Naive B cell (primary cell): ENCODE data around the gene ARL6IP6. TPM values are rescaled to one million over a fixed set of nuclear protein-coding genes. Genes with fewer than 3 reads are reported as not detected.

Experiments
- ATAC-seq, 2 donors: fragments of 150-1000 bp; cut with Tn5 transposase; 2 replicates each; pipeline ENCODE4 v1.10.0; 2021; ENCODE audit warnings: low read depth in 2 of 2, mild to moderate bottlenecking in 2 of 2, moderate library complexity in 2 of 2
- DNase-seq: peaks from one replicate; pipeline ENCODE4 v3.0.0; 2022
- H3K27ac Mint-ChIP-seq, 6 donors: one replicate each; pipeline ENCODE4 v1.8.0; 2020 to 2022; ENCODE audit warnings: mild to moderate bottlenecking in 6 of 6, mixed read lengths in 6 of 6, moderate library complexity in 5 of 6, inconsistent platforms in 2 of 6
- H3K27me3 Mint-ChIP-seq, 3 donors: one replicate each; pipeline ENCODE4 v1.8.0; 2021 to 2022; ENCODE audit warnings: mixed read lengths in 3 of 3, mild to moderate bottlenecking in 1 of 3
- H3K36me3 Mint-ChIP-seq, 2 donors: one replicate each; pipeline ENCODE4 v1.8.0; 2020 to 2022; ENCODE audit warnings: mixed read lengths in 2 of 2, inconsistent platforms in 1 of 2, mild to moderate bottlenecking in 1 of 2
- H3K4me1 Mint-ChIP-seq, 3 donors: one replicate each; pipeline ENCODE4 v1.8.0; 2020 to 2022; ENCODE audit warnings: mixed read lengths in 3 of 3, inconsistent platforms in 1 of 3, mild to moderate bottlenecking in 1 of 3, moderate library complexity in 1 of 3
- H3K4me3 Mint-ChIP-seq, 8 donors: one replicate each; pipeline ENCODE4 v1.8.0; 2020 to 2022; ENCODE audit warnings: mild to moderate bottlenecking in 8 of 8, mixed read lengths in 8 of 8, moderate library complexity in 8 of 8, inconsistent platforms in 2 of 8
- H3K9me3 Mint-ChIP-seq, 7 donors: one replicate each; pipeline ENCODE4 v1.8.0; 2020 to 2022; ENCODE audit warnings: mixed read lengths in 7 of 7, mild to moderate bottlenecking in 5 of 7, inconsistent platforms in 2 of 7, moderate library complexity in 1 of 7
- polyA plus RNA-seq, 6 donors: library from polyadenylated mRNA; unstranded; fragments of 300-500 nt; fragmentation: Illumina TruSeq; gene quantifications; one replicate each; pipeline ENCODE4 v1.2.3, GENCODE V29; 2021; ENCODE audit warnings: low read depth in 6 of 6

Gene ARL6IP6
- 10 to 100 TPM; 25.3 to 58.5 (median 38.3) TPM for polyA plus RNA-seq

DNA sequence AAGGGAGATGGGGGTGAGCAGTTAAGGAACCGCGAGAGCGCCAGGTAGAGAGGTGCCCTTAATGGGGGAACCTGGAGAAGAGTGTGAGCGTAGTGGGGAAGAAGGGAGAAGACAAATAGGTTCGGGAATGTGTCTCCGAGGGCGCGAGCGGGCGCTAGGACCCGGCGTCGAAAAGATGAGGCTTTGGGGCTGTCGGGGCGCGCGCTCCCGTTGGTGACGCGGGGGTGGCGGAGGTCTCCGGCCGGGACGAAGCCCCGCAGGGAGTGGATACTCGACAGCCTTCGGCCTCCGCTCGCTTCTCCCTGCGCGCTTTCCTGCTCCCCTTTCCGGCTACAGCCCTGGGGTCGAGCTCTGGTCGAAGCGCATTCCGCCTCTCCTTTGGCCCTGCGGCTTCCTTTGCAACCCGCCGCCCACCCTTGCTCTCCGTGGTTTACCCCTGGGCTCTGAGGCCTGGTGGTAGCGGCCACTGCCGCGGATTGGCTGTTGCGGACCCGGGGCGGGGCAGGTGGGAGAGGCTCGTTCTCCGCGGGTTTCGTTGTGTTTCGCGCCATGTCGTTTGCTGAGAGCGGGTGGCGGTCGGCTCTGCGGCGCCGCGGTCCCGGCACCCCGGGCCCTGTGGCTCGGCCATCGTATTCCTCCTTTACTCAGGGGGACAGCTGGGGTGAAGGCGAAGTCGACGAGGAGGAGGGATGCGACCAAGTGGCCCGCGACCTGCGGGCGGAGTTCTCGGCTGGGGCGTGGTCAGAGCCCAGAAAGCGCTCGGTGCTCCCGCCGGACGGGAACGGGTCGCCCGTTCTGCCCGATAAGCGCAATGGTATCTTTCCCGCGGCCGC, at the start of gene ARL6IP6:
Gene ARL6IP6 (plus strand): TSS at position 545 of the 833 bp plus-strand sequence. CDS start 5 bp downstream, at position 550.
- ATAC-seq (peak; percentile 64 to 65), DNase-seq (peak; percentile 96)
- Mint-ChIP-seq H3K27ac (peak within 1 kb of the TSS; percentile 99 to 100 (median 100)), H3K36me3 (peaks cover 5 to 8% of the 10 kb centered on the region in 2 donors), H3K9me3 (no peaks in the 10 kb centered on the region), H3K27me3 (no peaks in the 10 kb centered on the region), H3K4me3 (peak within 1 kb of the TSS; percentile 98 to 100 (median 100)), H3K4me1 (peaks cover 29 to 50% (median 48%) of the 10 kb centered on the region in 3 donors)

DNA sequence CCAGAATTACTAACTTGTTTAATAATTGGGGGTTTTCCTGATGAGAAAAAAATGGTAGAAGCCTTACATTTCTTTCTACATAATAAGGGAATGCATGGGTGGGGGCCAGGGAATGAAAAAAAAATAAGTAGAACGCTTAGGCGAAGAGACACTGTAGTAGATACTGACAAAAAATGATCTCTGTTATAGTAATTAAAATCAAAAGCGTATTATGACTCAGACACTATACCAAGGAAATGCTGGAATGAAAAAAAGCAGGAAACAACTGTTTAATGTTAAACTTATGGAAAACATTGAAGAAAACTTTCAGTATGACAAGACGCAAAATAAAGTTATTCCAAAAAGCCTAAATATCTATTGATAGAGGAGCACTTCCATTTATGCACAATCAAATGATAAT, 44.1 kb upstream of the ARL6IP6 start:
- H3K27ac Mint-ChIP-seq: peak overlapping the region in 4 of 6 donors; percentile 18 to 64 (median 42)
- ATAC-seq: no peak
- H3K36me3 Mint-ChIP-seq: peaks cover 9 to 36% of the 10 kb centered on the region in 2 donors

DNA sequence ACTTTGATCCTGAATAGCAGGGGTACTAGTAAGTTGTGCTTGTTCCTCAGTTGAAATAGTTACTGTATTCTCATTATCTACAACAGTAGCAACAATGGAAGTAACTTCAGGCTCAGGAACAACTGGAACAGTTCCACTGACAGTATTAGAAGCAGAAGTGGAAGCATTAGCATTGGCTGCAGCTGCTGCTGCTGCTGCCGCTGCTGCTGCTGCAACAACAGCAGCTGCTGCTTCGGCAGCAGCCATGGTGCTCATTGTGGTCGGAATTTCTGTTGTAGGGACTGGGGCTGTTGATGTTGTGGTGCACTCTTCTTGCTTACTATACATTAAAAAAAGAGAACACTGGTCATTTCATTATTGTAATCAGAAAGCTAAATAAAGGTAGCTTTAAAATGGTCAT, 42.0 kb upstream of the ARL6IP6 start:
- Mint-ChIP-seq H3K27ac (no peak overlapping the region), H3K9me3 (no peaks in the 10 kb centered on the region), H3K36me3 (peaks cover 13 to 27% of the 10 kb centered on the region in 2 donors), H3K4me3 (no peak overlapping the region), H3K4me1 (no peaks in the 10 kb centered on the region), H3K27me3 (no peaks in the 10 kb centered on the region)
- no peak for ATAC-seq
- DNase-seq: no peak

More for the DNA sequence above, 44.1 kb upstream of the ARL6IP6 start:
- H3K27me3 Mint-ChIP-seq: no peaks in the 10 kb centered on the region
- DNase-seq: no peak
- H3K4me1 Mint-ChIP-seq: no peaks in the 10 kb centered on the region
- H3K9me3 Mint-ChIP-seq: no peaks in the 10 kb centered on the region
- no peak overlapping the region for H3K4me3 Mint-ChIP-seq

DNA sequence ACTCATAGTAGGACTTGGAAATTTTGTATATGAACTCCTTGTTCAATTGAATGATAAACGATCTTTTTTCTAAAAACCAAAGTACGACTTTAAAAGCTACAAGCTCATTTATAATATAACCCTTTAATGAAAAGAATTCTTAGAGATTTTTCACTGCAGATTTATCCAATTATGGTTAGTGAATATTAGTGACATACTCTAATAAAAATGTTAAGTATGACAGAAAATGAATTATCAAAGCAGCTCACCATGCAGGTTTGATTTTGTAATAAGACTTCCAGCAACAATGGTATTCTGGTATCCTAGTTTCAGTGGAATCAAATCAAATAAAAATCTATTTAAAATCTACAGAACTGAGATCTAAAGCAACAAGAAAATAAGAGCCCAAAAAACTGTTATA, 39.6 kb upstream of the ARL6IP6 start:
- H3K9me3 Mint-ChIP-seq: no peaks in the 10 kb centered on the region
- H3K27ac Mint-ChIP-seq: no peak overlapping the region
- H3K36me3 Mint-ChIP-seq: peaks cover 13 to 18% of the 10 kb centered on the region in 2 donors
- no peak overlapping the region for H3K4me3 Mint-ChIP-seq
- peaks cover 0 to 11% (median 4%) of the 10 kb centered on the region in 3 donors for H3K4me1 Mint-ChIP-seq
- no peaks in the 10 kb centered on the region for H3K27me3 Mint-ChIP-seq
- no peak for ATAC-seq
- no peak for DNase-seq

DNA sequence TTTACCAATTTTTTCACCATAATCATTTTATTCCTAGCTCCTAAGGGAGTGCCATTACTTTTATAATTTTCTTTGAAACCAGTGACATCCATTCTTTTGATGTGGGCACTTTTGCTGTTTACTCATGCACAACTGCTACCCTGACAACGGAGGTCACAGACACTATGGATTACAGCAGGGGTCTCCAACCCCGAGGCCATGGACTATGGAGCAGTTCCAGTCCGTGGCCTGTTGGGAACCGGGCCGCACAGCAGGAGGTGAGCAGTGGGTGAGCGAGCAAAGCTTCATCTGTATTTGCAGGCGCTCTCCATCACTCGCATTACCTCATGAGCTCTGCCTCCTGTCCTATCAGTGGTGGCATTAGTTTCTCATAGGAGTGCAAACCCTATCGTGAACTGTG, 35.8 kb upstream of the ARL6IP6 start:
- ATAC-seq: no peak
- Mint-ChIP-seq H3K4me3 (no peak overlapping the region), H3K27ac (peak overlapping the region in 2 of 6 donors; percentile 18 to 31), H3K36me3 (peaks cover 13 to 20% of the 10 kb centered on the region in 2 donors), H3K9me3 (no peaks in the 10 kb centered on the region), H3K27me3 (no peaks in the 10 kb centered on the region), H3K4me1 (peaks cover 7 to 17% (median 13%) of the 10 kb centered on the region in 3 donors)
- DNase-seq: no peak

DNA sequence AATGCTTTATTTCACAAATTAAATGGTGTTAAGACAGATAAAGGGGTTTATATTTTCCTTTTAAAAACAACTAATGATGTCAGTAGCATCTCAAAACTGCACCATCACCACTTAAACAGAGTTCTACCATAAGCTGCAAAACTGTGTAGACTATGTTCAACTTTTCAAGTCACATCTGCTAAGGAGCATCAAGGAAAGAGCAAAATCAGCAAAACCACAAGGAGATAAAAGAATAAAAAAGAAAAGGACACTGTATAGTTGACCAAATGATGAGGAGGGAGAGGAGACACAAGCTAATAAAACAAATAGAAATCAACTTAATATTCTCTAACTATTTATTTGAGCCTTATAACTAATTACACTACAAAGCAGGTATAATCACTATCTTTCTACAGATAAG, 35.0 kb upstream of the ARL6IP6 start:
- Mint-ChIP-seq H3K4me1 (peaks cover 7 to 17% (median 13%) of the 10 kb centered on the region in 3 donors), H3K27ac (peak overlapping the region in 1 of 6 donors; percentile 2)

DNA sequence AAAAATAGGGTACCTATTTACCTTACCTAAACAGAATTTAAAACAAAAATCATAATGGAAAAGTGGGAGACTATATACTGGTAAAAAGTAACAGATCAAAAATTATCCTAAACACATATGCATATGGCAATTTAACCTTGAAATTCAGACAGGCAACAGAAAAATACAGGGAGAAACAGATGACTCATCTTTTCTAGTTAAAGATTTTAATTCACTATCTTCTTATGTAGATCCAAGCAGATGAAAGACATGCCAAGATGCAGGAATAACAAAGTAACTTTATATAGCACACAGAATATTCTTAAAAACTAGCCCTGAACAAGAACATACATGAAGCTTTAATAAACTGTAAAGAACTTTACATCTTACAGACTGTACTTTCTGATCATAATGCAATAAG, 32.1 kb upstream of the ARL6IP6 start:
- Mint-ChIP-seq H3K36me3 (peaks cover 8 to 13% of the 10 kb centered on the region in 2 donors), H3K27ac (peak overlapping the region in 1 of 6 donors; percentile 21), H3K27me3 (no peaks in the 10 kb centered on the region), H3K4me3 (no peak overlapping the region), H3K9me3 (no peaks in the 10 kb centered on the region), H3K4me1 (peaks cover 7 to 17% (median 13%) of the 10 kb centered on the region in 3 donors)
- ATAC-seq: no peak
- DNase-seq: no peak

More for the DNA sequence above, 35.0 kb upstream of the ARL6IP6 start:
- ATAC-seq (no peak), DNase-seq (no peak)
- Mint-ChIP-seq H3K27me3 (no peaks in the 10 kb centered on the region), H3K36me3 (peaks cover 13 to 21% of the 10 kb centered on the region in 2 donors), H3K9me3 (no peaks in the 10 kb centered on the region), H3K4me3 (no peak overlapping the region)

DNA sequence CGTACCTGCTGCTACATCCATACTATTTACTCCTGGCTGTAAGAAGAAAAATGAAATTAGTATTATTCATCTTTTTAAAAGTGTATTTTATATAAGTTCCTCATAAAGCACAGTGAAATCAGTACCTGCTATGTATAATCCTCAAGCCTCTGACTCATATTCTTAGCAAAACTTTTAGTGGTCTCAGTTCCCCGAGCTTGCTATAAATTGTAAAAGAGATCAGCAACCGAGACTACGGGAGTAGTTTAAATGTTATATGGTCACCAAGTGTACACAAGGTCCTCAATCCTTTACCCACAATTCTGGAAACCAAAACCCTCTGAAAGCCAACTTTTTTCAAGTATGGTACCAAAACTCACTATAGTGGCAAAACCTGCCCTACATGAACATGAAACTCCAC, 25.4 kb upstream of the ARL6IP6 start:
- DNase-seq (no peak), ATAC-seq (no peak)
- H3K36me3 Mint-ChIP-seq: no peaks in the 10 kb centered on the region
- H3K4me1 Mint-ChIP-seq: peaks cover 6 to 29% (median 13%) of the 10 kb centered on the region in 3 donors
- H3K27me3 Mint-ChIP-seq: no peaks in the 10 kb centered on the region
- no peaks in the 10 kb centered on the region for H3K9me3 Mint-ChIP-seq
- H3K27ac Mint-ChIP-seq: peak overlapping the region in 1 of 6 donors; percentile 82
- H3K4me3 Mint-ChIP-seq: no peak overlapping the region

DNA sequence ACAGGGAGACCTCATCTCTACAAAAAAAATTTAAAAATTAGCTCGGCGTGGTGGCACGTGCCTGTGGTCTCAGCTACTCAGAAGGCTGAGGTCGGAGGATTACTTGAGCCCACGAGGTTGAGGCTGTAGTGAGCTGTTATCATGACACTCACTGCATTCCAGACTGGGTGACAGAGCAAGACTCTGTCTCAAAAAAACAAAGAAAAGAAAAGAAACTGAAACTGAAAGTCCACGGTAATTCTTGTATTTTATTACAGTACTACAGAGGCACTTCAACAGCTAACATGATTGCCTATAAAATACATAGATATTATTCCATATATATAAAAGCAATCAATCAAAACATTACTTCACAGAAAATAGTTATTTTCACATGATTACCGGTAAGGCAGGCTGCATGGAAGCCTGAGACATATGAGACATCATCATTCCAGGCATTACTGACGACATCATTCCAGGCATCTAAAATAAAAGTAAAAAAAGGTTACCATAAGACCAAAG, 24.2 kb upstream of the ARL6IP6 start:
- peaks cover 6 to 33% (median 13%) of the 10 kb centered on the region in 3 donors for H3K4me1 Mint-ChIP-seq
- no peaks in the 10 kb centered on the region for H3K36me3 Mint-ChIP-seq
- no peak for DNase-seq
- peak overlapping the region in 5 of 6 donors; percentile 74 to 86 (median 79) for H3K27ac Mint-ChIP-seq
- H3K27me3 Mint-ChIP-seq: no peaks in the 10 kb centered on the region
- no peaks in the 10 kb centered on the region for H3K9me3 Mint-ChIP-seq
- peak; percentile 57 to 67 for ATAC-seq
- peak overlapping the region in 6 of 8 donors; percentile 35 to 80 (median 56) for H3K4me3 Mint-ChIP-seq

DNA sequence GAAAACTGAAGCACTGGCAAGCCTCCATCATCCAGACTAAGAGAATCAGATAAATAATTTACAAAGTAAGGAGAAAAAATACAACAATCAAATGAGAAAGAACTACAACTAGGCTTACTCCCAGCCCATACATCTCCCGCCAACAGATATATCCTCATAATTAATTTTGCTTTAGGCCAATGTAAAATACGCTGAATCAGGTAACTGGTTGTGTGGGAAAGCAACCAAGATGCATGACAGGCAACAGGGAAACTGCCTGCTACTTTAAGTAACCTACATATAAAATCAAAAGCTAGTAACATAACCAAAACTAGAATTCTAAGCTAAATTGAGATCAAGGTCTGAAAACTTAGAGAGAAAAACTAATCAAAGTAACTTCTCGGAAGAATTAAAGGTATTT, 22.7 kb upstream of the ARL6IP6 start:
- ATAC-seq: no peak
- Mint-ChIP-seq H3K36me3 (no peaks in the 10 kb centered on the region), H3K4me1 (peaks cover 11 to 38% (median 18%) of the 10 kb centered on the region in 3 donors), H3K4me3 (no peak overlapping the region), H3K27me3 (no peaks in the 10 kb centered on the region), H3K27ac (peak overlapping the region in 2 of 6 donors; percentile 20 to 37), H3K9me3 (no peaks in the 10 kb centered on the region)
- DNase-seq: no peak

DNA sequence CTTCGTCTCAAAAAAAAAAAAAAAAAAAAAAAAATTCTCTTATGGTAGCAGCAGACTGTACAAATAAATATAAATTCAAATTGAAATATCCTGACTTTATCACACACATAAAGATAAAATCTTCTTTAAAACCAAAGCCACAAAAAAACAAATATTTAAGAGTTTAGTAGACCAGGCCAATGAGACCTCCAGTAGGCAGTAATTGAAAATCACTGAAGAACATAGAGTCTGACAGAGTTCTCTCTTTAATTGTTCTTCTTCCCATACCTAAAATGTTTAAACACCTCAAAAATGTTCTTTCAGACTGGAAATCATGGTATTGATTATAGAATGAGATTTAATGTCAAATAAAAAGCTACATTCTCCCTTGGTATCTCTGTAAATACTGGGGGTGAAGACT, 21.9 kb upstream of the ARL6IP6 start:
- peaks cover 0 to 4% (median 0%) of the 10 kb centered on the region in 7 donors for H3K9me3 Mint-ChIP-seq
- peaks cover 1 to 6% of the 10 kb centered on the region in 2 donors for H3K36me3 Mint-ChIP-seq
- no peak for DNase-seq
- H3K4me3 Mint-ChIP-seq: peak overlapping the region in 1 of 8 donors; percentile 15
- no peak for ATAC-seq
- no peak overlapping the region for H3K27ac Mint-ChIP-seq
- H3K27me3 Mint-ChIP-seq: no peaks in the 10 kb centered on the region
- H3K4me1 Mint-ChIP-seq: peaks cover 16 to 41% (median 20%) of the 10 kb centered on the region in 3 donors

DNA sequence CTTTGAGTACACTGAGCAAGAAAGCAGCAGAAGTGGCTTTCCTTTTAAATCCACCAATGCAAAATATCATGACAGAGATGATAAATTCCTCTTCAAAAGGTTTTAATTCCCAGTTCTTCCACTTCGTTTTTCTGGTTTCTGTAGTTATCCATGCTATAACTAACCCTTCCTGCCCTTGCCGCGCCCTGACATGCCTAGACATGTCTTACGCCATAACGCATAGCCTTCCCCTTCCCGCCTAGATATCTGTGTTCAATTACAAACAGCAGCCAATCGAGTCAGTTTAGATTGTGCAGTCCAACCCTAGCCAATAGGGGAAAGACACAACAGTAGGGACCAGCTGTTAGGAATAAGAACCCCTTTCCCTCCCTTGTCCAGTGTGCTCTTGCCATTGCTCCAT, 17.2 kb upstream of the ARL6IP6 start:
- Mint-ChIP-seq H3K27ac (peak overlapping the region in 1 of 6 donors; percentile 84), H3K4me3 (no peak overlapping the region), H3K36me3 (peaks cover 14 to 22% of the 10 kb centered on the region in 2 donors), H3K27me3 (no peaks in the 10 kb centered on the region), H3K4me1 (peaks cover 27 to 50% (median 31%) of the 10 kb centered on the region in 3 donors), H3K9me3 (peaks cover 0 to 6% (median 0%) of the 10 kb centered on the region in 7 donors)
- DNase-seq (no peak), ATAC-seq (no peak)

DNA sequence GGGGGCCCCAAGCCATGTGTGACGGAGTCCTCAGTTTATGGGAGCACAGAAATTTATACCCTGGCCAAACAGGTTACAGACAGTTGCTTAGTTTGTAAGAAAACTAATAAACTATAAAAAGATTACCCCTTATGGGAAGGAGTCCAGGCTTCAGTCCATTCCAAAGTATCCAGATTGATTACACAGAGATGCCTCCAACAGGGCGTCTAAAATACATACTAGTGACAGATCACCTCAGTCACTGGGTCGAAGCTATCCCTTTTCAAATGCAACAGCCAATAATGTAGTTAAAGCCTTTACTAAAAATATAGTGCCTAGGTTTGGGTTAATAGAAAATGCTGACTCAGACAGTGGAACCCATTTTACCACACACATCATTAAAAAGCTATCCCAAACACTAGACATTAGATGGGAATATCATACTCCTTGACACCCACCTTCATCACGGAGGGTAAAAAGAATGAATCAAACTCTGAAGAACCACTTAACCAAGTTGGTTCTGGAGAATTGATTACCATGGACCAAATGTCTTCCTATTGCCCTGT, 11.9 kb upstream of the ARL6IP6 start:
- Mint-ChIP-seq H3K36me3 (peaks cover 26 to 33% of the 10 kb centered on the region in 2 donors), H3K4me3 (no peak overlapping the region), H3K27ac (no peak overlapping the region), H3K9me3 (peaks cover 0 to 5% (median 0%) of the 10 kb centered on the region in 7 donors), H3K27me3 (no peaks in the 10 kb centered on the region), H3K4me1 (peaks cover 38 to 60% (median 57%) of the 10 kb centered on the region in 3 donors)
- ATAC-seq (no peak), DNase-seq (no peak)
